Measurements from ENCODE around the gene SLC1A1.

Gene SLC1A1

DNA sequence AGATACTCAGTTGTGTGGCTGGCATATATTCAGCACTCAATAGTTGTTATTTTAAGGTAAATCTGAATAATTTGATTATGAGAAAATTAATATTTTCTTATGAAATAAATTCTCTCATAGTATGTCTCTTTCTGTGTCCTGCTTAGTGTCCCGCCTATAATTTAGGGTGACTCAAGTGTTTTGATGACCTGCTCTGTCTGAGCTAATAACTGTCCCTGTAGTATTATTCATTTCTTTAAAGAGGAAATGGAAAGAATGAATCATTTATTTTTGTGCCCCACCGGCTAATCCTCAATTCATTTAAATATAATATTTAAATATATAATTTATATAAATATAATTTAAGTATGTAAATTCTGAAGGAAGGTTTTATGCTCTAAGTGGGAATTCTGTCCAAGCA, 4.1 kb downstream of the SLC1A1 start:
- no peak for ATAC-seq
- TF ChIP-seq TCF4 (CRISPR knock-in tag; IDR thresholded peaks at IDR 0.05; ENCODE audit: borderline replicate concordance) (no peak), ZNF70 (CRISPR knock-in tag; IDR thresholded peaks at IDR 0.05) (no peak), GLIS3 (CRISPR knock-in tag; IDR thresholded peaks at IDR 0.05) (no peak), ARNTL (CRISPR knock-in tag; IDR thresholded peaks at IDR 0.05; ENCODE audit: borderline replicate concordance, low read depth) (no peak), CSDC2 (CRISPR knock-in tag; IDR thresholded peaks at IDR 0.05) (no peak), RARB (CRISPR knock-in tag; IDR thresholded peaks at IDR 0.05) (no peak), PPARA (CRISPR knock-in tag; IDR thresholded peaks at IDR 0.05; ENCODE audit: borderline replicate concordance) (no peak), ZNF8 (CRISPR knock-in tag; IDR thresholded peaks at IDR 0.05) (no peak), ISL1 (CRISPR knock-in tag; IDR thresholded peaks at IDR 0.05) (no peak), ZNF565 (CRISPR knock-in tag; conservative IDR thresholded peaks at IDR 0.05; ENCODE audit: low read depth) (no peak), ZC3H10 (CRISPR knock-in tag; IDR thresholded peaks at IDR 0.05) (no peak)
- TF ChIP-seq, protein P1, sequence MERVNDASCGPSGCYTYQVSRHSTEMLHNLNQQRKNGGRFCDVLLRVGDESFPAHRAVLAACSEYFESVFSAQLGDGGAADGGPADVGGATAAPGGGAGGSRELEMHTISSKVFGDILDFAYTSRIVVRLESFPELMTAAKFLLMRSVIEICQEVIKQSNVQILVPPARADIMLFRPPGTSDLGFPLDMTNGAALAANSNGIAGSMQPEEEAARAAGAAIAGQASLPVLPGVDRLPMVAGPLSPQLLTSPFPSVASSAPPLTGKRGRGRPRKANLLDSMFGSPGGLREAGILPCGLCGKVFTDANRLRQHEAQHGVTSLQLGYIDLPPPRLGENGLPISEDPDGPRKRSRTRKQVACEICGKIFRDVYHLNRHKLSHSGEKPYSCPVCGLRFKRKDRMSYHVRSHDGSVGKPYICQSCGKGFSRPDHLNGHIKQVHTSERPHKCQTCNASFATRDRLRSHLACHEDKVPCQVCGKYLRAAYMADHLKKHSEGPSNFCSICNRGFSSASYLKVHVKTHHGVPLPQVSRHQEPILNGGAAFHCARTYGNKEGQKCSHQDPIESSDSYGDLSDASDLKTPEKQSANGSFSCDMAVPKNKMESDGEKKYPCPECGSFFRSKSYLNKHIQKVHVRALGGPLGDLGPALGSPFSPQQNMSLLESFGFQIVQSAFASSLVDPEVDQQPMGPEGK (CRISPR knock-in tag; IDR thresholded peaks at IDR 0.05; ENCODE audit: borderline replicate concordance) = no peak
- TF ChIP-seq, protein P2, sequence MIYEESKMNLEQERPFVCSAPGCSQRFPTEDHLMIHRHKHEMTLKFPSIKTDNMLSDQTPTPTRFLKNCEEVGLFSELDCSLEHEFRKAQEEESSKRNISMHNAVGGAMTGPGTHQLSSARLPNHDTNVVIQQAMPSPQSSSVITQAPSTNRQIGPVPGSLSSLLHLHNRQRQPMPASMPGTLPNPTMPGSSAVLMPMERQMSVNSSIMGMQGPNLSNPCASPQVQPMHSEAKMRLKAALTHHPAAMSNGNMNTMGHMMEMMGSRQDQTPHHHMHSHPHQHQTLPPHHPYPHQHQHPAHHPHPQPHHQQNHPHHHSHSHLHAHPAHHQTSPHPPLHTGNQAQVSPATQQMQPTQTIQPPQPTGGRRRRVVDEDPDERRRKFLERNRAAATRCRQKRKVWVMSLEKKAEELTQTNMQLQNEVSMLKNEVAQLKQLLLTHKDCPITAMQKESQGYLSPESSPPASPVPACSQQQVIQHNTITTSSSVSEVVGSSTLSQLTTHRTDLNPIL (CRISPR knock-in tag; IDR thresholded peaks at IDR 0.05; ENCODE audit: low read depth) = no peak
- TF ChIP-seq, protein P3, sequence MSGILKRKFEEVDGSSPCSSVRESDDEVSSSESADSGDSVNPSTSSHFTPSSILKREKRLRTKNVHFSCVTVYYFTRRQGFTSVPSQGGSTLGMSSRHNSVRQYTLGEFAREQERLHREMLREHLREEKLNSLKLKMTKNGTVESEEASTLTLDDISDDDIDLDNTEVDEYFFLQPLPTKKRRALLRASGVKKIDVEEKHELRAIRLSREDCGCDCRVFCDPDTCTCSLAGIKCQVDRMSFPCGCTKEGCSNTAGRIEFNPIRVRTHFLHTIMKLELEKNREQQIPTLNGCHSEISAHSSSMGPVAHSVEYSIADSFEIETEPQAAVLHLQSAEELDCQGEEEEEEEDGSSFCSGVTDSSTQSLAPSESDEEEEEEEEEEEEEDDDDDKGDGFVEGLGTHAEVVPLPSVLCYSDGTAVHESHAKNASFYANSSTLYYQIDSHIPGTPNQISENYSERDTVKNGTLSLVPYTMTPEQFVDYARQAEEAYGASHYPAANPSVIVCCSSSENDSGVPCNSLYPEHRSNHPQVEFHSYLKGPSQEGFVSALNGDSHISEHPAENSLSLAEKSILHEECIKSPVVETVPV (CRISPR knock-in tag; IDR thresholded peaks at IDR 0.05) = no peak
- TF ChIP-seq, protein P4, sequence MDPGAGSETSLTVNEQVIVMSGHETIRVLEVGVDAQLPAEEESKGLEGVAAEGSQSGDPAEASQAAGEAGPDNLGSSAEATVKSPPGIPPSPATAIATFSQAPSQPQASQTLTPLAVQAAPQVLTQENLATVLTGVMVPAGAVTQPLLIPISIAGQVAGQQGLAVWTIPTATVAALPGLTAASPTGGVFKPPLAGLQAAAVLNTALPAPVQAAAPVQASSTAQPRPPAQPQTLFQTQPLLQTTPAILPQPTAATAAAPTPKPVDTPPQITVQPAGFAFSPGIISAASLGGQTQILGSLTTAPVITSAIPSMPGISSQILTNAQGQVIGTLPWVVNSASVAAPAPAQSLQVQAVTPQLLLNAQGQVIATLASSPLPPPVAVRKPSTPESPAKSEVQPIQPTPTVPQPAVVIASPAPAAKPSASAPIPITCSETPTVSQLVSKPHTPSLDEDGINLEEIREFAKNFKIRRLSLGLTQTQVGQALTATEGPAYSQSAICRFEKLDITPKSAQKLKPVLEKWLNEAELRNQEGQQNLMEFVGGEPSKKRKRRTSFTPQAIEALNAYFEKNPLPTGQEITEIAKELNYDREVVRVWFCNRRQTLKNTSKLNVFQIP (CRISPR knock-in tag; IDR thresholded peaks at IDR 0.05; ENCODE audit: borderline replicate concordance, low read depth) = no peak

DNA sequence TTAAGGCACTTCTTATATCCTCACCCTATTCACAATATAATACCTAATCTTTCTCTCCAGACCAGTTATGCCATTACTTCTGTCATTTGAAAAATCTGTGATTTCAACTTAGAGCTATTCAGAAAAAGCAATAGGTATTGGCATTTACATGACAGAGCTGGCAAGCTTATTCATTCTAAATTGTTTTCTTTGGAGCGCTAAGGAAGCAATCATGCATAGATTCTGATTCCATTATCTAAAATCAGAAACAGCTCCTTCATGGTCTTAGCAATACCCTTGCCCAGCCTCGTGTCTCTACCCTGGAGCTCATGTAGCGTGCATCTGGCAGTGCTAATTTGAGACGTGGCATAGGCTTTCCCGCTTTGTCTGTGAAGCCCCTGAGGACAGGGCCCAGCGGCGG, 4.5 kb downstream of the SLC1A1 start:
- TF ChIP-seq ZNF565 (CRISPR knock-in tag; conservative IDR thresholded peaks at IDR 0.05; ENCODE audit: low read depth) (no peak), ZFP30 (CRISPR knock-in tag; IDR thresholded peaks at IDR 0.05) (no peak), ARNTL (CRISPR knock-in tag; IDR thresholded peaks at IDR 0.05; ENCODE audit: borderline replicate concordance, low read depth) (no peak), ZC3H10 (CRISPR knock-in tag; IDR thresholded peaks at IDR 0.05) (no peak), ZNF8 (CRISPR knock-in tag; IDR thresholded peaks at IDR 0.05) (no peak), GLIS3 (CRISPR knock-in tag; IDR thresholded peaks at IDR 0.05) (no peak), ISL1 (CRISPR knock-in tag; IDR thresholded peaks at IDR 0.05) (no peak), OSR1 (CRISPR knock-in tag; IDR thresholded peaks at IDR 0.05) (no peak), PPARA (CRISPR knock-in tag; IDR thresholded peaks at IDR 0.05; ENCODE audit: borderline replicate concordance) (no peak), CSDC2 (CRISPR knock-in tag; IDR thresholded peaks at IDR 0.05) (no peak), SNAI2 (CRISPR knock-in tag; IDR thresholded peaks at IDR 0.05) (no peak), RARB (CRISPR knock-in tag; IDR thresholded peaks at IDR 0.05) (no peak)
- TF ChIP-seq, protein P1 (CRISPR knock-in tag; IDR thresholded peaks at IDR 0.05; ENCODE audit: borderline replicate concordance) = no peak
- TF ChIP-seq, protein P2 (CRISPR knock-in tag; IDR thresholded peaks at IDR 0.05; ENCODE audit: low read depth) = no peak
- TF ChIP-seq, protein P5, sequence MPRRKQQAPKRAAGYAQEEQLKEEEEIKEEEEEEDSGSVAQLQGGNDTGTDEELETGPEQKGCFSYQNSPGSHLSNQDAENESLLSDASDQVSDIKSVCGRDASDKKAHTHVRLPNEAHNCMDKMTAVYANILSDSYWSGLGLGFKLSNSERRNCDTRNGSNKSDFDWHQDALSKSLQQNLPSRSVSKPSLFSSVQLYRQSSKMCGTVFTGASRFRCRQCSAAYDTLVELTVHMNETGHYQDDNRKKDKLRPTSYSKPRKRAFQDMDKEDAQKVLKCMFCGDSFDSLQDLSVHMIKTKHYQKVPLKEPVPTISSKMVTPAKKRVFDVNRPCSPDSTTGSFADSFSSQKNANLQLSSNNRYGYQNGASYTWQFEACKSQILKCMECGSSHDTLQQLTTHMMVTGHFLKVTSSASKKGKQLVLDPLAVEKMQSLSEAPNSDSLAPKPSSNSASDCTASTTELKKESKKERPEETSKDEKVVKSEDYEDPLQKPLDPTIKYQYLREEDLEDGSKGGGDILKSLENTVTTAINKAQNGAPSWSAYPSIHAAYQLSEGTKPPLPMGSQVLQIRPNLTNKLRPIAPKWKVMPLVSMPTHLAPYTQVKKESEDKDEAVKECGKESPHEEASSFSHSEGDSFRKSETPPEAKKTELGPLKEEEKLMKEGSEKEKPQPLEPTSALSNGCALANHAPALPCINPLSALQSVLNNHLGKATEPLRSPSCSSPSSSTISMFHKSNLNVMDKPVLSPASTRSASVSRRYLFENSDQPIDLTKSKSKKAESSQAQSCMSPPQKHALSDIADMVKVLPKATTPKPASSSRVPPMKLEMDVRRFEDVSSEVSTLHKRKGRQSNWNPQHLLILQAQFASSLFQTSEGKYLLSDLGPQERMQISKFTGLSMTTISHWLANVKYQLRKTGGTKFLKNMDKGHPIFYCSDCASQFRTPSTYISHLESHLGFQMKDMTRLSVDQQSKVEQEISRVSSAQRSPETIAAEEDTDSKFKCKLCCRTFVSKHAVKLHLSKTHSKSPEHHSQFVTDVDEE (CRISPR knock-in tag; IDR thresholded peaks at IDR 0.05) = no peak
- ATAC-seq = no peak

All from SK-N-SH treated with all-trans-retinoic acid at 6 μM for 48 hours (cell line).